IPS-NIHi7 (cell line): Measurements from ENCODE around the gene FNDC3A.

Experiments used
- DNase-seq: peaks from one replicate; pipeline ENCODE4 v3.0.0; 2012; ENCODE audit warnings: mixed read lengths; ENCODE audit errors: extremely low spot score

Gene FNDC3A, protein sequence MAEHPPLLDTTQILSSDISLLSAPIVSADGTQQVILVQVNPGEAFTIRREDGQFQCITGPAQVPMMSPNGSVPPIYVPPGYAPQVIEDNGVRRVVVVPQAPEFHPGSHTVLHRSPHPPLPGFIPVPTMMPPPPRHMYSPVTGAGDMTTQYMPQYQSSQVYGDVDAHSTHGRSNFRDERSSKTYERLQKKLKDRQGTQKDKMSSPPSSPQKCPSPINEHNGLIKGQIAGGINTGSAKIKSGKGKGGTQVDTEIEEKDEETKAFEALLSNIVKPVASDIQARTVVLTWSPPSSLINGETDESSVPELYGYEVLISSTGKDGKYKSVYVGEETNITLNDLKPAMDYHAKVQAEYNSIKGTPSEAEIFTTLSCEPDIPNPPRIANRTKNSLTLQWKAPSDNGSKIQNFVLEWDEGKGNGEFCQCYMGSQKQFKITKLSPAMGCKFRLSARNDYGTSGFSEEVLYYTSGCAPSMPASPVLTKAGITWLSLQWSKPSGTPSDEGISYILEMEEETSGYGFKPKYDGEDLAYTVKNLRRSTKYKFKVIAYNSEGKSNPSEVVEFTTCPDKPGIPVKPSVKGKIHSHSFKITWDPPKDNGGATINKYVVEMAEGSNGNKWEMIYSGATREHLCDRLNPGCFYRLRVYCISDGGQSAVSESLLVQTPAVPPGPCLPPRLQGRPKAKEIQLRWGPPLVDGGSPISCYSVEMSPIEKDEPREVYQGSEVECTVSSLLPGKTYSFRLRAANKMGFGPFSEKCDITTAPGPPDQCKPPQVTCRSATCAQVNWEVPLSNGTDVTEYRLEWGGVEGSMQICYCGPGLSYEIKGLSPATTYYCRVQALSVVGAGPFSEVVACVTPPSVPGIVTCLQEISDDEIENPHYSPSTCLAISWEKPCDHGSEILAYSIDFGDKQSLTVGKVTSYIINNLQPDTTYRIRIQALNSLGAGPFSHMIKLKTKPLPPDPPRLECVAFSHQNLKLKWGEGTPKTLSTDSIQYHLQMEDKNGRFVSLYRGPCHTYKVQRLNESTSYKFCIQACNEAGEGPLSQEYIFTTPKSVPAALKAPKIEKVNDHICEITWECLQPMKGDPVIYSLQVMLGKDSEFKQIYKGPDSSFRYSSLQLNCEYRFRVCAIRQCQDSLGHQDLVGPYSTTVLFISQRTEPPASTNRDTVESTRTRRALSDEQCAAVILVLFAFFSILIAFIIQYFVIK

DNA sequence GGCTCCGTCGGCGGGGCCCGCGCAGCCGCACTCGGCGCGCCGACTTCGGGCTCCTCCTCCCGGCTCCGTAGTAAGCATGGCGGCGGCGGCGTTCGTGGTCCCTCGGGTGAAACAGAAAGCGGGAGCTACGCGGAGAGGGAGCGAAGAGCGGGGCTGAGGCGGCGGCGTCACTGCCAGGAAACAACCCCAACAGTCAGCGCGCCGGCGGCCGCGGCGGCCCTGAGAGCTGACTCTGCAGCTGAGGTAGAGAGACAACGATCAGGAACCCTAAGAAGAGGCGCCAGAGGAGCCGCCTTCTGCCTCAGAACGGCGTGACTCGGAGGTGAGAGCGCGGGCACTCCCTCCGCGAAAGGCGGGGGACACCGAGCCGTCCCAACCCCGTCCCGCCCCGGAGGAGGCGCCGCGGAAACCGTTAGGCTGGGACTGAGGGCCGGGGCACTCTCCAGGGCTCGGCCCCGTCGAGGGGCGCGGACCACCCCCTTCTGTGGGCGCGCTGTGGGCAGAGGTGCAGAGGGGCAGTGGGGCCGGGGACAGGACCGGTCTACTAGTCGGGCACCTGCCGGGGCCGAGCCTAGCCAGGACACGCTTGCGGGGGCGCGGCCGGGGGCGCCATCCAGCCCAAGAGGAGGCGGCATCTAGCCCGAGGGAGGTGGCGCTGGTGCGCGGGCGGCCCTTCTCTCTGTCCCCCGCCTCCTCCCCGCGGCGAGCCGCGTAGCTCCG is at the start of gene FNDC3A:
FNDC3A (plus strand) TSS at position 57 of the 720 bp plus-strand sequence. CDS start 30,279 bp downstream, outside the sequence.
- peak; percentile 82 for DNase-seq

GRCh38 chr13:48928757-48929430 is 46.8 kb upstream of the FNDC3A start:
- DNase-seq: no peak

DNA sequence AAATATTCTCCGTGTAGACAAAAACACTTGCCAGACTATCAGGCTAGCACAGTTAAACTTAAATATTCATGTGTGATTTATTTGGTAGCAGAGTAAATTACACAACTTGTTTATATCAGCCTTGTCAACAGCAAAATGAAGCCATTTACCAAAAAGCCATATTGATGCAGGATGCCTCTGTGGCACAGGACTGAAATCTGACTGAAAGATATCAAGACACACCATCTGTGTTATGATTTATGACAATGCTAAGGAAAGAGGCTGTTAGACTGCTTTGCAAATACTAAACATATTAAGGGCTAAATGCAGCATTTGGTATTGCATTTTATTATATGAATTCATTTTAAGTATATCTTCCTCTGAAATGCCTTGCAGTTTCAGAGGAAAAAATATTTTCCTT is 44.8 kb upstream of the FNDC3A start:
- no peak for DNase-seq

DNA sequence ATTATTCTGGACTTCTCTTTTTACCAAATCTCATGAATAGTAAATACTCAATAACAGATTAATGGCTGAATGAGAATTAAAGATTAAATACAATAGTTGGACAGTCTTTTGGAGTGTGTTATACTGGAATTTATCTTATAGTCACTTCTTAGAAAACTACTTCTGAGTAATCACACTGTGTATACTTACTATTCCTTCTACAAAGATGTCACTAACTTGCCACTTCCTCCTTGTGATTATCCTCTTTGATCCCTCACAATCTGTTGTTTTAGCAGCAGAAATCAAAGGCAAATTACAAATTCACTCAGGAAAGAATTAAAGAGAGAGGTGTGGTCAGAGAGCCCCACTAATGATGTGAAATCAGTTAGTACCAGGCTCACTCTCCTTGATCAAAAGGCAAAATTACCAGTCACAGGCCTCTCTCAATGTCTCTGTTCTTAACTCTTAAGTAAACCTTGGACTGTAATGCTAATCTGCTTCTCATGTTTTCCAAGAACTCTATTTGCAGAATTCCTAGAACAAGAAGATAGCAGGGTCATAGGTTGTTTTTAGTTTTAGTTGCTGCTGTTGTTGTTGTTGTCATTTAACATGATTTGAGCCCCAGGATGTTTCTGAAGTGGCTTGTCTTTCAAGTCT is 37.3 kb upstream of the FNDC3A start:
- DNase-seq: no peak

DNA sequence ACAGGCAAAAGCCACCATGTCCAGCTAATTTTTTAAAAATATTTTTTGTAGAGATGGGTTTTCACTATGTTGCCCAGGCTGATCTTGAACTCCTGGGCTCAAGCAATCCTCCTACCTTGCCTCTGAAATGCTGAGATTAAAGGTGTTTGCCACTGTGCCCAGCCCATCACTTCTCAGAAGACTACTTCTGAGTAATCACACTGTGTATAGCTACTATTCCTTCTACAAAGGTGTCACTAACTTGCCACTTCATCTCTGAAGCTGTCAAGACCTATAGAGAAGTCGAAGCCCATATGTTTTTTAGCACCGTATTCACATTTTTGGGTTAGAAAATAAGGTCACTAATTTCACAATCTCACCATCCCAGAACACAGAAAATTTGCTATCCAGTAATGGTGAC is 36.0 kb upstream of the FNDC3A start:
- no peak for DNase-seq

DNA sequence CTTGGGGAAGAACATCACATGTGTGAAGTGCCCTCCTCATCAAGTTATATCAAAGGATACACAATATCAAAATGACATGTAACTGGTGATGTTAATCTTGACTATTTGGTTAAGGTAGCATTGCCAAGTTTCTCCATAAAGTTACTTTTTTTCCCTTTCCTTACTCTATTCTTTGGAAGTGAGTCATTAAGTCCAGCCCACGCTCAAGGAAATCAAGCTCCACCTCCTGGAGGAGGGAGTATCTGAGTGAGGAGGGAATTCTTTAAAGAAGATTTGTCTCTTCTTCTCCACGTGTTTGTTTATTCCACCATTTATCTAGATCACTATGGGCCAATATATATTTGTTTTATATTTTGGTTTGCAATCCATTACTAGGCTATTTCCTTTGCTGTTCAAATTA is 33.6 kb upstream of the FNDC3A start:
- no peak for DNase-seq

DNA sequence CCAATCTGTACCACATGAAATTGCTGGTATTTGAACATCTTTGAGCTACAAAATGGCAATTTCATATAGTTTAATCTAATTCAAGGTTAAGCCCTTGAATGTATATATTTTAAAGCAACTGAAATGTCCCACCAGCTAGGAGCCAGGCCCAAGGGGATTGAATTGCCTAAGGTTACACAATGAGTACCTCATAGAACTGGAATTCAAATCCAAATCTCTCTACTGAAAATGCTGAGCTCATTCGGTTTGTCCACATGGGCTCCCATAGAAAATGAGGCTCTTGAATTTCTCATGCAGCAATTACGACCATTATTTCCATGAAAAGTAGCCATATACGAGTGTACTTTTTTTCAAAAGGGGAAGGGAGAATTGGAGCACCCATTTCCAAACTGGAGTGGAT is 31.5 kb upstream of the FNDC3A start:
- no peak for DNase-seq

DNA sequence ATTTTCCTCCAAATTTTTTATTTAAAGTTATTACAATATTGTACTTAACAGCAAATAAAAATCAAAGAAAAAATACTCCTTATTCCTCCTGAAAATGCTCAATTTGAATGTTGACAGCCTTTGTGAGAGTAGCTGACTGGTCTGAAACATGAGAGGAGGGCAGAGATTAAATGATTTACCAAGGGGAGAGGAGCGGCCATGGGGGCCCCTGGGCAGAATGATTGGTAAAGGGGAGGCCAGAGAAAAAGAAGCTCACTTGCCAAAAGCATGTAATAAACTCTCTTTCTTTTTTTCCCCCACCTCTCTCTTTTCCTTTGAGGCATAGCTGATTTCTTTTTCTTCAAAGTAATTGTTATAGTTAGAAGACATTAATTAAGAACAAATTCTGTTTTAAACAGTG is 30.1 kb upstream of the FNDC3A start:
- DNase-seq: no peak

GRCh38 chr13:48946163-48946562 is 29.5 kb upstream of the FNDC3A start:
- DNase-seq: no peak

DNA sequence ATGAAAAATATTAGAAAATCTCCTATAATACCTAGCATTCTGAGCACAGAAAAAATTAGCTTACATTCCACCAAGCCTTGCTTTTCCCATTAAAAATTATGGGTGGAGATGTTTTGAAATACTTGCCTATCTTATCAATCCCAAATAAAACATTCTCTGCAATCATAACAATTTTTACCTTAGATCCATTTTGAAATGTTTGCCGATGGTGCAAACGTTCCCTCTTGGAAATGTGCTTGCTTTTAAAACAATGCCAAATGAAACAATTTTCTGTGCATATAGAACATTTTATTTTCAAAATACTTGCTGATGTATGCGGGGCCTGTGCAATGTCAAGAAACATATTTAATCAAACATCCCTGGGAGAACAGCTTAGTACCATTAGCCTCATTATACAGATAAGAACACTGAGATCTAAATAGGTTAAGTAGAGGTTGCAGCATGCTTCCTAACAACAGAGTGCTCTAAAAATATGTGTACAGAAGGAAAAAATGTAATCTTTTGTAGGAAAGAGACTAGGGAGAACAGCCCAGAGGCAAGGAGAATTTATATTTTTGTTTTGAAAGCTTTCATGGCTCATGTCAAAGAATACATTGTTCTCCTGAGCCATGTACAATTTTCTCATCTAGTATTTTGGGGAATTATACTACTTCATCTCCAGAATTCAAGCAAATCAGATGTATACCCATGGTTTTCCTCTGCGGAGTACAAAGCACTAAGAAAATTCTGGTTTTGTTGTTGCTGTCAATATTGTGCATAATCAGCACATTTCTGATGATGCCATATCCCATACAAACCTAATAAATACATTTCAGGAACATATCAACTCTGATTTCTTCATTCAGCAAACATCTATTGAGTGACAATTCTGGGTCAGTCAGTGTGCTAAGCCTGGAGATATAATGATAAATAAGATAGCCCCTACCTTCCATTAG is 25.9 kb upstream of the FNDC3A start:
- no peak for DNase-seq

DNA sequence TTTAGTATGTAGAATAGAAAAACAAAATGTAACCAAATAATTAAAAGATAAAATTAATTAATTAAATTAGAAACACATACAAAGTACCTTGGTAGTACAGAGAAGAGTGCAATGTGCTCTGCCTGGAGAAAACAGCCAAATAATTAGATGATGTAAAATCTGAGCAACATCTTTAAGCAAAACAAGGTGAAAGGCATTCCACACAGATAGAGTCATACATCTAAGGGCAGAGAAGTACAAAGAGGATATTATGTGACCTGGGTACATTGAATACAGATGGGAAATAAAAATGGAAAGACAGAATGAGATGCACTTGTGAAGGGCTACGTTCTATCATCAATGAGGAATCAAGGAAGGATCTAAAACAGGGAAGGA is 25.2 kb upstream of the FNDC3A start:
- DNase-seq: no peak

DNA sequence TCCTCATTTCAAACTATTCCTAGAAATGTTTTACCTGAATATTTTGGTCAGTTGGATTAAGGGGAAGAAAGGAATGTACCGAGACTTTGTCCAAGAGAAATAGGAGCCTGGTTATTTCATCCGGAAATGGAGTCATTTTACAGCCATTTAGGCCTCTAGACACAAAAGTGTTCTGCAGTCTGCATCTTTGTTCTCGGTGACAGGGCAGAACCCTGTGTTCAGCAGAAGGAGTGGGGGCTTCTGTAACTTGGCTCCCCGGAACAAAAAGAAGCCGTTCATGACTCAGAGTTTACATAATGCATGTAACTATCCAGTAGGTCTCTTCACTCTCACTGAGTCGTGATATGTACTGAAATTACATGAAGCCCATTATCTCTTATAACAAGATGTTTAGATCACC is 21.6 kb upstream of the FNDC3A start:
- DNase-seq: no peak

GRCh38 chr13:48955536-48955935 is 20.2 kb upstream of the FNDC3A start:
- no peak for DNase-seq

- DNase-seq: no peak
These were observed 14.3 kb upstream of the FNDC3A start for GRCh38 chr13:48961379-48961778.

DNA sequence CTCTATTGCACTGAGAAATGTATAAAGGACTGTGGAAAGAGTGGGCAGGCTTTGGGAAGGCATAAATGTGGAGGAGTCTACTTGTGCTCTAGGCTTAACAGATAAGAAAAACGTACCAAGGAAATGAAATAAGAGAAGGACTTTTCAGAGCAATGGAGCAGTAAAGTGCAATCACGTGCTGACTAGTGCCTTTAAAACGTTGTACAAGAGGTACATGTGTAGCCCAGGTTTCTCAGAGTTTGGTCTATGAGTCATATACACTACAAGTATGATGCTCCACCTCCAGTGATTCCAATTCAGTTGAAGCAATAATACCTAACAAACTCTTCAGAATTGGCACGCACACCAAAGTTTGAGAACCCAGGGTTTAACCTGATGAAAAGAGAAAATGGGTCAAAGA is 13.4 kb upstream of the FNDC3A start:
- DNase-seq: no peak

DNA sequence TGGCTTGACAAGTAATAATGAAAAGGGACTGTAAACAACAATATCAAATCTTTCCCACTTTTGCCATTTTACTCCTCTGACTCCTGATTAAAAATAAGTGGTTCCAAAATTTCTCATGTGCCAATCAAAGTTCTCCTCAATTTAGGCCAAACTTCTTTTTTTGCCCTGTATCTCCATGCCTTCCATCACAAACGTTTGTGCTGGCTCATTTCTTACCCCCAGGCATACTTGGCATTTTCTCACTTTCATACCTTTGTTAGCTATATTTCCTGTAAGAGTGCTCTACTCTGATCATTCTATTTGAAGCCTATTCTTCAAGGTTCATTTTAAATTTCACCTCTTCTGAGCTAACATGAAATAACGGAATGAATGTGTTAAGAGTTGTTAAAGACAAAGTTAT is 10.0 kb upstream of the FNDC3A start:
- DNase-seq: no peak

DNA sequence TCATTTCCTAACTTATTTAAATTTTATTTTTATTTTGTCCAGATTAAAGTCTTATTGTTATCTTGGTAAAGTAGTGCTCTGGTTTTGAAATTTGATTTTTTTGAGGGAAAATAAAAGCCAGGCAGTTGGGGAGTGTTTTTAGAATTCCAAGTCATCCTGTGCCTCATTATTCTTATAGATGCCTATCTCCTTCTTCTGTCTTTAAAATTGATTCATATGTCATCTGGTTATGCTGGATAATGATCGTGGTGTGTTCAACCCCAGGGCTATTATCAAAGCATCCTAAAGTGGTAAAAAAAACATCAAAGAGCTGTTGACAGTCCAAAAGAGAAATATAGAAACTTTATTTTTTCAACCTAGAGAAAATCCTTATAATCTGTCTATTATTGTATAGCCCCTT is 6.0 kb upstream of the FNDC3A start:
- no peak for DNase-seq

GRCh38 chr13:48973845-48974431 is 1.8 kb upstream of the FNDC3A start:
- DNase-seq: no peak
